Sigmoid colon (tissue), 4 donors: ENCODE results near the gene FGF10.

Source experiments
- EP300 ChIP-seq, 4 donors: sonication (generic); formaldehyde crosslinking; IDR thresholded peaks; one replicate each; pipeline ENCODE4 v1.6.1; 2017; ENCODE audit warnings: antibody characterized with exemption in 4 of 4
- POLR2A ChIP-seq, 2 donors: fragments of 450-650 bp; IDR thresholded peaks; one replicate each; pipeline ENCODE4 v1.6.1; 2016; ENCODE audit warnings: antibody characterized with exemption in 2 of 2, mild to moderate bottlenecking in 2 of 2, moderate library complexity in 2 of 2
- TF ChIP-seq, protein P1 (sequence below), 4 experiments: fragments of 450-650 bp in 3 of 4; fragments of 200-600 bp in 1 of 4; IDR thresholded peaks; one replicate each; pipeline ENCODE4 v1.5.1; 2016 to 2019; ENCODE audit warnings: antibody characterized with exemption in 4 of 4, mild to moderate bottlenecking in 3 of 4, moderate library complexity in 2 of 4

DNA sequence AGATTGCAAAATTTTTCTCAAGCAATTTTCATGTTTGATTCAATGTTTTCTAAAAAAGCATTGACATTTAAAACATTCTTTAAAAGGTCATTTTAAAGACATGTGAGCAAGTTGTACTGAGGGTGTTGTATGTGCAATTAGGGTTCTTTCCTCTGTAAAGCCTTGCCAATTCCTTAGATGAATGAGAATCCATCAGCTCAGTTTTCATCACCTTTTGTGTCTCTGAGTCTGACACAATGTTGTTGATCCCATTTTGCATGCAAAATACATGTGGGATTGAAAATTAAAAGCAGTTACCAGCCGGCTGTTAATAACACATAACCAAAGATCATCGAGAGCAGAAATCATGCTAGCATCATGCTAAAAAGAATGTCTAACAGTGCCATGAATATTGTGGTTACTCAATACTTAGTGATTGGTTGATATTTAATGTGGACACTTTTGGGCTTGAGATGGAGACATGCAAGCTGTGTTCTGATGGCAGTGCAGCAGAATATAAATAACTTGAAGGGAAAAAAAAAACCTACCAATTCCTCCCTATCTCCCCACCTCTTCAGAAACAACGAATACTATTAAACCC, 57.7 kb downstream of the FGF10 start:
- TF ChIP-seq, protein P1, sequence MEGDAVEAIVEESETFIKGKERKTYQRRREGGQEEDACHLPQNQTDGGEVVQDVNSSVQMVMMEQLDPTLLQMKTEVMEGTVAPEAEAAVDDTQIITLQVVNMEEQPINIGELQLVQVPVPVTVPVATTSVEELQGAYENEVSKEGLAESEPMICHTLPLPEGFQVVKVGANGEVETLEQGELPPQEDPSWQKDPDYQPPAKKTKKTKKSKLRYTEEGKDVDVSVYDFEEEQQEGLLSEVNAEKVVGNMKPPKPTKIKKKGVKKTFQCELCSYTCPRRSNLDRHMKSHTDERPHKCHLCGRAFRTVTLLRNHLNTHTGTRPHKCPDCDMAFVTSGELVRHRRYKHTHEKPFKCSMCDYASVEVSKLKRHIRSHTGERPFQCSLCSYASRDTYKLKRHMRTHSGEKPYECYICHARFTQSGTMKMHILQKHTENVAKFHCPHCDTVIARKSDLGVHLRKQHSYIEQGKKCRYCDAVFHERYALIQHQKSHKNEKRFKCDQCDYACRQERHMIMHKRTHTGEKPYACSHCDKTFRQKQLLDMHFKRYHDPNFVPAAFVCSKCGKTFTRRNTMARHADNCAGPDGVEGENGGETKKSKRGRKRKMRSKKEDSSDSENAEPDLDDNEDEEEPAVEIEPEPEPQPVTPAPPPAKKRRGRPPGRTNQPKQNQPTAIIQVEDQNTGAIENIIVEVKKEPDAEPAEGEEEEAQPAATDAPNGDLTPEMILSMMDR (IDR thresholded peaks at IDR 0.05), result no peak
- TF ChIP-seq POLR2A (IDR thresholded peaks at IDR 0.05) (no peak), EP300 (IDR thresholded peaks at IDR 0.05) (no peak)
